Esophagus squamous epithelium (tissue), 5 donors: ENCODE data around the gene ATP10B. TPM values are rescaled to one million over a fixed set of nuclear protein-coding genes. Genes with fewer than 3 reads are reported as not detected.

Experiments
- DNase-seq: peaks from one replicate; lab custom pipeline; 2025; lab: John Stamatoyannopoulos, UW
- H3K27ac ChIP-seq, 4 donors: fragments of 200-600 bp; sonication (generic); one replicate each; pipeline ENCODE4 v1.5.1; 2016 to 2019; ENCODE audit warnings: mild to moderate bottlenecking in 1 of 4
- H3K27me3 ChIP-seq, 4 donors: fragments of 200-600 bp; sonication (generic); 1 replicate in 3 of 4; 2 replicates in 1 of 4; pipeline versions ENCODE4 v1.5.1 to v1.6.0; 2017 to 2021; ENCODE audit warnings: antibody characterized with exemption in 1 of 4
- H3K36me3 ChIP-seq, 3 donors: fragments of 200-600 bp; sonication (generic); one replicate each; pipeline ENCODE4 v1.5.1; 2016 to 2019
- H3K4me1 ChIP-seq, 3 donors: fragments of 200-600 bp; sonication (generic); one replicate each; pipeline ENCODE4 v1.5.1; 2017 to 2019
- H3K4me3 ChIP-seq, 4 donors: fragments of 200-600 bp; sonication (generic); 1 replicate in 3 of 4; 2 replicates in 1 of 4; pipeline ENCODE4 v1.5.1; 2016 to 2019; ENCODE audit warnings: mild to moderate bottlenecking in 2 of 4, moderate library complexity in 1 of 4
- H3K9me3 ChIP-seq, 3 donors: fragments of 200-600 bp; sonication (generic); one replicate each; pipeline ENCODE4 v1.5.1; 2016 to 2019
- POLR2A ChIP-seq, 4 donors: fragments of 450-650 bp; IDR thresholded peaks; one replicate each; pipeline ENCODE4 v1.6.1; 2017; ENCODE audit warnings: antibody characterized with exemption in 4 of 4, mild to moderate bottlenecking in 4 of 4, moderate library complexity in 3 of 4
- WGBS, 2 donors: methylation state at CpG; one replicate each; pipeline ENCODE4 v1.1.5; 2018; 5-methylcytosine and 5-hydroxymethylcytosine counted together
- intact Hi-C: fragments of 100-400 bp; cut with DNase I; formaldehyde crosslinking; loops from one replicate; pipeline ENCODE4 v1.15.0; 2022
- total RNA-seq, 4 donors: library from RNA; depleted of rRNA; stranded (reverse); fragments of >200 nt; gene quantifications; one replicate each; pipeline ENCODE4 v1.1.0, GENCODE V29; 2016
- TF ChIP-seq, protein P1 (sequence below), 6 experiments: fragments of 450-650 bp in 4 of 6; fragments of 200-600 bp in 2 of 6; sonication (generic) in 2 of 6; IDR thresholded peaks; one replicate each; pipeline ENCODE4 v1.5.1; 2016 to 2019; ENCODE audit warnings: antibody characterized with exemption in 6 of 6, mild to moderate bottlenecking in 4 of 6, moderate library complexity in 4 of 6
- donor health status: DM: yes; HTN: yes; CAD: no.

Gene ATP10B
- total RNA-seq, 4 donors from 2014 or later = 6.1 to 26.6 (median 14.4) TPM

GRCh38 chr5:160793530-160793899 lies 58.5 kb downstream of the ATP10B start:
- no peak overlapping the region for H3K4me3 ChIP-seq
- DNase-seq = no peak
- WGBS, 2 donors = 87 to 91% methylated on average over 2 of the region's 2 CpGs
- TF ChIP-seq, protein P1, sequence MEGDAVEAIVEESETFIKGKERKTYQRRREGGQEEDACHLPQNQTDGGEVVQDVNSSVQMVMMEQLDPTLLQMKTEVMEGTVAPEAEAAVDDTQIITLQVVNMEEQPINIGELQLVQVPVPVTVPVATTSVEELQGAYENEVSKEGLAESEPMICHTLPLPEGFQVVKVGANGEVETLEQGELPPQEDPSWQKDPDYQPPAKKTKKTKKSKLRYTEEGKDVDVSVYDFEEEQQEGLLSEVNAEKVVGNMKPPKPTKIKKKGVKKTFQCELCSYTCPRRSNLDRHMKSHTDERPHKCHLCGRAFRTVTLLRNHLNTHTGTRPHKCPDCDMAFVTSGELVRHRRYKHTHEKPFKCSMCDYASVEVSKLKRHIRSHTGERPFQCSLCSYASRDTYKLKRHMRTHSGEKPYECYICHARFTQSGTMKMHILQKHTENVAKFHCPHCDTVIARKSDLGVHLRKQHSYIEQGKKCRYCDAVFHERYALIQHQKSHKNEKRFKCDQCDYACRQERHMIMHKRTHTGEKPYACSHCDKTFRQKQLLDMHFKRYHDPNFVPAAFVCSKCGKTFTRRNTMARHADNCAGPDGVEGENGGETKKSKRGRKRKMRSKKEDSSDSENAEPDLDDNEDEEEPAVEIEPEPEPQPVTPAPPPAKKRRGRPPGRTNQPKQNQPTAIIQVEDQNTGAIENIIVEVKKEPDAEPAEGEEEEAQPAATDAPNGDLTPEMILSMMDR (IDR thresholded peaks at IDR 0.05) = no peak
- no peak for TF ChIP-seq POLR2A (IDR thresholded peaks at IDR 0.05)
- H3K36me3 ChIP-seq = no peaks in the 10 kb centered on the region
- no peaks in the 10 kb centered on the region for H3K27me3 ChIP-seq
- intact Hi-C loops = no loop called here
- no peaks in the 10 kb centered on the region for H3K9me3 ChIP-seq
- H3K27ac ChIP-seq = no peak overlapping the region
- no peaks in the 10 kb centered on the region for H3K4me1 ChIP-seq

DNA sequence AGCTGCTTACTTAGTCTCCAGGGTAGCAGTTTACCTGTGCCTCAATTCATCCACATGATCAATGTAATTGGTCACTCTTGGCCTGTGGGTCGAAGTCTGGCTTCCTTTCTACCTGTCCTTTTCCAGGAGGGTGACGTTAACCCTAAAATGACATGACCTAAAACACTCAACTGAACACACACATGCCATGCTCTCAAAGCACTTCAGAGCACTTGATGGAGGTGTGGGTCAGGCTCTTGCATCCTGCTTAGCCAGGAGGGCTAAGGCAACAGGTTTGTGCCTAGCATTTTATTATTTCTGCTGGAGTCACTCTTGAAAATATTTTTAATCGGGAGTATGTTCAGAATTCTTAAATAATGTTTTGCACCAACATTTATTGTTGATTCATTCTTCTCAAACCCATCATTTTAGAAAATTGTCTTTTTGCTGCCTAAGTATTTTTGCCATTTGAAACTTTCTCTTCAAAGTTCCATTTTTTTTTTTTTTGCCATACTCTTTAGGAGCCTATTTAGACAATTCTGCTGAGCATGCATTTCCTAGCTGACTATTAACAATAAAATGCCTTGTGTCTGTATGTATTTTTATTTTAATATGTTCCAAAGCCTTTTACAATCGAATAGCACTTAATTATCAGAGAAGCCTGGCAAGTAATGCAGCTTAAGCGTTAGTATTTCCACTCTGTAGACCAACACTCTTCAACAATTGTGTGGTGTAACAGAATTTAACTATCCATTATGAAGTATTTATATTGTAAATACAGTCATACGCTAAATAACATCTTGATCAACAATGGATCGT lies 59.1 kb downstream of the ATP10B start:
- Histone ChIP-seq H3K4me1 (no peaks in the 10 kb centered on the region), H3K9me3 (no peaks in the 10 kb centered on the region), H3K27ac (no peak overlapping the region), H3K27me3 (no peaks in the 10 kb centered on the region), H3K36me3 (no peaks in the 10 kb centered on the region), H3K4me3 (no peak overlapping the region)
- WGBS, 2 donors = 70 to 76% methylated on average over 7 of the region's 7 CpGs
- intact Hi-C loops = no loop called here
- TF ChIP-seq, protein P1 (IDR thresholded peaks at IDR 0.05) = no peak
- no peak for TF ChIP-seq POLR2A (IDR thresholded peaks at IDR 0.05)
- DNase-seq = no peak

DNA sequence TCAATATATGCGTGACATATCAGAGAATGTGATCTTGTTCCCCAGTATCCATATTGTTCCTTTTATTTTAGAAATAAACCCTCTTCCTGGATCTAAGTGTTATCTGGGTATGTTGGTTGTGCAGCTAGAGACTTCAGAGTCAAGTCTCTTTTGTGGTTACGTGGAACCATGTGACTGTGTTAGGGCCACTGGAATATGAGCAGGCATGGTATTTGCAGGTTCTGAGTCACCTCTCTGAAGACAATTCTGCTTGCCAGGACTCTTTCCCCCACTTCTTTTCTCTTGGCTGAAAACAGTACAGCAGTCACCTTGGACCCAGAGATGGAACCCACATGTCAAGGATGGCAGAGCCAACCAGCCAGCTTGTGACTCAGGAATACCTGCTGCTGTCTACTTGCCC lies 59.7 kb downstream of the ATP10B start:
- Histone ChIP-seq H3K4me3 (no peak overlapping the region), H3K36me3 (no peaks in the 10 kb centered on the region), H3K9me3 (no peaks in the 10 kb centered on the region), H3K27me3 (no peaks in the 10 kb centered on the region), H3K27ac (no peak overlapping the region), H3K4me1 (no peaks in the 10 kb centered on the region)
- no peak for DNase-seq
- TF ChIP-seq, protein P1 (IDR thresholded peaks at IDR 0.05) = no peak
- TF ChIP-seq POLR2A (IDR thresholded peaks at IDR 0.05) = no peak
- WGBS, 2 donors = 86 to 88% methylated on average over 2 of the region's 2 CpGs
- intact Hi-C loops = no loop called here

- Histone ChIP-seq H3K4me3 (no peak overlapping the region), H3K9me3 (no peaks in the 10 kb centered on the region), H3K4me1 (no peaks in the 10 kb centered on the region), H3K36me3 (no peaks in the 10 kb centered on the region), H3K27ac (no peak overlapping the region), H3K27me3 (no peaks in the 10 kb centered on the region)
- intact Hi-C loops = no loop called here
- WGBS, 2 donors = 80 to 95% methylated on average over 3 of the region's 3 CpGs
- DNase-seq = no peak
- TF ChIP-seq, protein P1 (IDR thresholded peaks at IDR 0.05) = no peak
- TF ChIP-seq POLR2A (IDR thresholded peaks at IDR 0.05) = no peak
Observed at GRCh38 chr5:160789219-160789859, 62.7 kb downstream of the ATP10B start.

- Histone ChIP-seq H3K36me3 (no peaks in the 10 kb centered on the region), H3K4me1 (no peaks in the 10 kb centered on the region), H3K4me3 (no peak overlapping the region), H3K9me3 (no peaks in the 10 kb centered on the region), H3K27me3 (no peaks in the 10 kb centered on the region), H3K27ac (no peak overlapping the region)
- intact Hi-C loops = no loop called here
- no peak for DNase-seq
- 87 to 89% methylated on average over 3 of the region's 3 CpGs for WGBS, 2 donors
- no peak for TF ChIP-seq POLR2A (IDR thresholded peaks at IDR 0.05)
- TF ChIP-seq, protein P1 (IDR thresholded peaks at IDR 0.05) = no peak
Observed at GRCh38 chr5:160788102-160788660, 63.8 kb downstream of the ATP10B start.
